Activated CD8-positive, alpha-beta memory T cell treated with anti-CD3 and anti-CD28 coated beads, Interleukin-2, amount 50 U/mL, for 4 hours (primary cell): ENCODE results near the gene PSME3IP1.

Source experiments
- DNase-seq: peaks from one replicate; pipeline ENCODE4 v3.0.0-alpha.2; 2020

The PSME3IP1 gene

DNA sequence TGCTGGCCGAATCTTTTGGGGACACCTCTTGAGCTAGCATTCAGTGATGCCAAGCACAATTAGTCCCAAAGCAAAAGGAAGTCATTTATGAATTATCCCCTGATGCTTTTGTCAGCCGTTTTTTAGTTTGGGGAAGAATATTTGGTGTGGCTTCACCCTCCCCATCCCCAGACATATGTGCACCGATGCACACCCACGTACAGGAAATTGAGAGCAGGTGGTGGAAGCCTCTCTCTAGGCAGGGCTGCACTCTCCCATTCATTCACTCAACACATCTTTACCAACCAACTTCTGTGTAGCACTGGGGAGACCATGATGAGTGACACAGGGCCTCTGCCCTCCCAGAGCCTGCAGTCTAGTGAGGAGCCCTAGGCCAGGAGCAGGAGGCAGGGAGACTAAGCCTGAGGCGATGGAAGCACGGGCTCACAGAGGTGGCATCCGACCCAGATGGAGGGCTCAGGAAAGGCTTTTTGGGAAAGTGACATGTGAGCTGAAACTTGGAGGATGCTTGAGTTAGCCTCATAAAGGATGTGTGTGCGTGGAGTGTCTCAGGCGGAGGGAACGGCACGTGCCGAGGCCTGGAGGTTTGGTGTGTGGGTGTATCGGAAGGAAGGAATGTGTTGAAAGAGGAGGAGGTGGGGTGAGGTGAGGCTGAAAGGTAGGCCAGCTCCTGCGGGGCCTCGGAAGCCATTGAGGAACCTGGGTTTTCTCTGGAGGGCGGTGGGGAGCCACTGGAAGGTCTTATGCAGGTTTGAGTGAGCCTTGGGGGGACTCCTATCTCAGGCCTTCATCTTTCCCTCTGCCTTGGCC lies 43.8 kb downstream of the PSME3IP1 start:
- DNase-seq = no peak

DNA sequence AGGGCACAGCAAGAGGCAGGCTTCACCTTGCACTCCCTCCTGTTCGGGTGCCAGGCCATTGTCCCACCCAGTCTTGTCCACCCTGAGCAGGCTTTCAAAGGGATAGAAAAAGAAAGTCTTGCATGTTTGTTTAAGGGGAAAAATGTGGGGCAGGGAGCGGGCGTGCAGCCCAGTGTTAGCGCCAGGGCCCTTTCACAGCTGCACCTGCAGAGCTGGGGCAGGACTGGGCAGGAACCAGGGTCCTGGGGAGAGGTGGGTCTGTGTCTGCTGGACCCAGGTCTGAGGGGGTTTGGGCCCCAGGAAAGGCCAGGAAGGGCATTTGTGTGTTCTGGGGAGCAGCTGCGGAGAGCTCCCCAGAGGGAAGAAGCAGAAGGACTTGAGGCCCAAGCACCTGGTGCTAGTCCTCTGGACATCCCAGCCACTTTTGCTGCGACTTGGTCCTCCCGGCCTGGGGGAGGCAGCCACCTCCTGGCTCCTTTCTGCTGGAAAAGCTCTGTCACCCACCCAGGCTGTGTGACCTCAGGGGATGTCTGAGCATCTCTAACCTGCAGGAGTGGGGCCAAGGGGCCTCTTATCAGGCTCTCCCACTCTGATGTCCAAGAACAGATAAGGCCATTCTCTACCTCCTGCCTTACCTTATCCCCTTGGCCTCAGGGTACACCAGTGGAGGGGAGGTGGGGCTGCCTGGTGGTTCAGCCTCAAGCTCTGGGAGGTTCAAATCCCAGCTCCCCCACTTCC lies 44.7 kb downstream of the PSME3IP1 start:
- DNase-seq = no peak

DNA sequence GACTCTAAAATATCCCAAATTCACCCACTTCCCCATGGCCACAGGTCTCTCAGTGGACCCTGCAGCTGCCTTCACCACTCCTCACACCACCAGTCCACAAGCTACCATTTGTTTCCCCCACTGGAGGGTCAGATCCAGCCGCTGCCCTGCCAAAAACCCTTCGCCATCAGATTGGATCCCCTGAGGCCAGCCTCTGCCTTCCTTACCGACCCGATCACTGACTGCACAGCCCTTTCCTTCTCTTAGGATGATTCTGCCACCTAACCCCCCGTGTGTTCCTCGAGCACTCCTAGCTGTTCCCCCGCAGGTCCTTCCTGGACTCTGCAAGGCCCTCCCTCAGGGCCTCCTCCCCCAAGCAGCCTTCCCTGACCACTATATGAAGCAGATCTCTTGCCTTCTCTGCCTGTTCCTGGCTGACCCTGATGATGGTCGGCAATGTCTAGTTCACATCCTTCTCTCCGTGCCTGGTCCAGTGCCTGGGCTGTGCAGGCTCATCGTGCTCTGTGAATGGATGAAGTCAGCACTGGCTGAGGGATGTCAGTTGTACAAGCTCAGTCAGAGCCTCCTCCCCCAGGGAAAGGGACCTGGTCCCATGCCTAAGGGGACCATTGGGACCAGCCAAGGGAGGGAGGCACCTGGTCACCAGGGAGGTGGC lies 47.4 kb downstream of the PSME3IP1 start:
- DNase-seq = peak; percentile 5

DNA sequence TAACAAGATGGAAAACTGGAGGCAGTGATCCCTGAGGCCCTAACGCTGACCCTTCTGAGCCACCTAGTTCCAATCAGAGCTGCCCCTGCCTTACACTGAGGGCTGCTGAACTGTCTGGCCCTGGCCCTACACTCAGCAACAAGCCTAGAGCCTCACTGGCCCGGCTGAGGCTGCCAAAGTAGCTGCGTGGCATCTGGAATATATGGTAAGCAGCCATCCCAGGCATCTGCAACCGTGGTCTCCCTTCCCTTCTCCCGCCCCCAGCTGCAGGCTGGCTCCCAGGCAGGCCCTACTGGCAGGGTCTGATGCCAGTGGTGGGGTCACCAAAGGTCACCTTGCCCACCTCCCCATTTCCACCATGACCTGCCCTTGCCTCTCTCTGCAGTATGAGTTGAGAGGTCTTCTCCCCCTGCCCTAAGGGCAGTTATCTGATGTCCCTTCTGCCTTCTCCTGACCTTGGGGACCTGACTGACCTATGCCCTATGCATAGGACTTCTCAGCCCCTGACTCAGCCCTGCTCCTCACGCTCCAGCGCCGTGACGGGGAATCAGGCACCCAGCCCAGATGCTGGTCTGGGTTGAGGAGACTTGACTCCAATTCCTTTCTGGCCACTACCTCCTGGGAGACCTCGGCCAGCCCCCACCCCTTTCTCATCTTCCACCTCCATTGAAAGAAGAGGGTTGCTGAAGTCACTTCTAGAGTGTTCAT lies 48.1 kb downstream of the PSME3IP1 start:
- peak; percentile 1 for DNase-seq

DNA sequence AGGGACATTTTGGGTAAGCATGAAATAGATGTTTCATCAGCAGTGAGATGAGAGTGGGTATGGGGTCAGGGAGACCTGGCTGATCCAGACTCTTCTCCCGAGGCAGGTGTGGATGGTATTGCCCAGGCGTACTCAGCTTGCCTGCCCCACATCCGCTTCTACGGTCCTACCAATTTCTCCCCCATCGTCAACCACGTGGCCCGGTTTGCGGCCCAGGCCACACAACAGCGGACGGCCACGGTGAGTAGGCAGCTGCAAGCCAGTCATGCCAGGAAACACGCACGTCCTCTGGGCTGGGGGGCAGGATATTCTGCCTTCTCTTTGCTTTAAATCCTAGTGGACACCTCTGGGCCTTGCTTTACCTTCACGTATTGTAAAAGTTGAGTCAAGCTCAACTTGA lies 48.8 kb downstream of the PSME3IP1 start:
- no peak for DNase-seq

DNA sequence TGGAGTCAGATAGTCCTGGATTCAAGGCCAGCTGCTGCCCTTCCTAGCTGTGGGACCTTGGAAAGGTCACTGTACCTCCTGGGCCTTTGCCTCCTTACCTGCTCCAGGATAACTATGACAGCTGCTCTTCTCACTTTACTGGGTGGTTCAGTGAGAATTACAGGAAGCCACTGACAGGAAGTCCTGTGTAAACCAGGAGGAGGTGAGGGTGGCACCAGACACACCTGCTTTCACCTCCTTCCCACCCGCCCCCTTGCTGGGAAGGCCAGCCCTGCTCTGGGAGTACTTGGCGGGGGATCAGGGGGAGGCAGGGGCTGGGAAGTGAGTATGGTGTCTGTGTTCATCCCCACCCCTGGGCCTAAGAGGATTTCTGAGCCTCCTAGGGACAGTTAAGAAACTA lies 50.9 kb downstream of the PSME3IP1 start:
- DNase-seq = no peak

DNA sequence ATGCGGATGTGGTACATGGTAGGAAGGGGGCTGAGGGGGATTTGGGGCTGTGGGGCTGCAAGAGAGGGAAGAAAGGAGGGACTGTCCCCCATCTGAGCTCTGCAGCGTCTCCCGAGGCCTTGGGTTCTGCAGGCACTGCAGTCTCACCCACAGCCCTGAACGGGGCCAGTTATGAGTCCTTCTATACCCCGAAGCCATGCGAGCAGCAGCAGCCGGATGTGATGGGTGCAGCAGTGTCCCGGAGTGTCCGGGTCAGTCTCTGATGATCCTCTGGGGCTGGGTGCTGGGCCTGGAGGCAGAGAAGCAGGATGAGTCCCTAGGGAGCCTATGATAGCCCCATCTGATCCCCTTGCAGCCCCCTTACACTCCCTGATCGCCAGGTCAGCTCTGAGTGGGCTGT lies 52.0 kb downstream of the PSME3IP1 start:
- no peak for DNase-seq

DNA sequence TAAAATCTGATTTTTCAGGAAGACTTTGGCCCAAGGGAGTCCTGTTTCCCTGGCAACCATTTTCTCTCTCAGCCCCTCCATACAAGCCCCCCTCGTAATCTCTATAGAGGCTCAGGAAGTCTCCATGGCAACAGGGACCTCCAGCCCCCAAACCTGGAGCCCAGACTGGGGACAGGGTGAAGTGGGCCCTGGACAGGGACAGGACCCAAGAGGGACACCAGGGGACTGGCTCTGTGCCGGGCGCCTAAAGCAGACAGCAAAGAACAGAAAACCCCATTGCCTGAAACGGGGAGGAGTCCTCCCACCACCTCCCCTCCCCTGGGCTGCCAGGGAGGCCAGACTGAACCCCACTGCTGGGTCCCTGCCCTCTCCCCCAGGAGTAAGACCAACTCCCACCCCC lies 52.8 kb downstream of the PSME3IP1 start:
- DNase-seq = no peak

DNA sequence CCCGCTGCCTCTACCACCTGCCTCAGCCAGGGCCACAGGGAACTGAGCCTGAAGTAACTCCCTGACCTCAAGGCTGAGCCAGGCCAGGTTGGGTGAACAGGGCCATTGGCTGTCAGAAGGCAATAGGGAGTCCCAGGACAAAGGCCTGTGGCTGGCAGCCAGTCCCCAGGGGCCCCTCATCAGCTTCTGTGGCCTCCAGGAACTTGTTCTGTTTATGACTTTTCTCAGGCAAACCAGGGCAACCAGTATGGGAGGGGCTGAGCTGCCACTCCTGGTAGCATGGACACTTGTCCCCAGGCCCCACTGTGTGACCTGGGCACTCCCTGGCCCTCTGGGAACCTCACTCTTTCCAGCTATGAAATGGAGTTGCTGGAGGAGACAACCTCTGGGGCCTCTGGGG lies 53.4 kb downstream of the PSME3IP1 start:
- DNase-seq = no peak

DNA sequence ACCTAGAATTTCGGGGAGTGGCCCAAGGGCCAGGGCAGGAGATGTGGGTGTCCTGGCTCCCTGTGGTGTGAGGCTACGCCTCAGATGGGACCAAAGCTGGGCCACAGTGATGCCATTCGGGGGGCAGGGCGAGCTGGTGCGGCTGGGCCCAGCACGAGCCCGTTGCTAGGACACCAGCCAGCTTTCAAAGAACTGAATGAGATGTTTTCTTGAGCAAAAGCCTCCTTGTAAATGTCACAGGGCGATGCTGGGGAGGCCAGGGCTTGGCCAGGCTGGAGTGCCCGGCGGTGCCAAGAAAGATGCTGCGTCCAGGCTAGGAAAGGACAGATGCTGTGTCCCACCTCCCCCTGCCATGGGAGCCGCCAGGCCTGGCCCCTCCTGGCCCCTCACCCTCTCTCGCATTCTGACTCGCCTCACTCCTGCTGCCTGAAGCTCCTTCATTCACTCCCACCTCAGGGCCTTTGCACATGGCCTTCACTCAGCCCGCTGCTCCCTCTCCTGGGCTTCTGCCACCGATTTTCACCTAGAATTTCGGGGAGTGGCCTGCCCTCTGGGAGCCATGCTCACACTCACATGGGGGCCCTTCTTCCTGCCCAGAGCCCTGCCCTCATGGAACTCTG lies 54.4 kb downstream of the PSME3IP1 start:
- DNase-seq = no peak

DNA sequence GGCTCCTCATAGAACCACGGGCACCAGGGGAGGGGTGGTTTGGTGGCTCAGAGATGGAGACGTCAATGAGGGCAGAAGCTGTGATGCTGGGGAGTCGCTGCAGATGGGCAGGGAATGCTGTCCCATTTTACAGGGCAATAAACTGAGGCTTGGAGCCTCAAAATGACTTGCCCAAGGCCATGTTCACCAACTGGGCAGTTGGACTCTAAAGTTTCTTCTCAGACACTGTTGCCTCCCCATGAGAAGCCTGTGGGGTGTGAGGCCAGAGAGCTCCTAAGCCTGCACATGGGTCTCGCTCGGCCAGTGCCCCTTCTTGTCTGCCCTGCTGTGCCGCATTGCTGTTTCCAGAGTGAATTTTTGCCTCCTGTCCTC lies 54.9 kb downstream of the PSME3IP1 start:
- no peak for DNase-seq

DNA sequence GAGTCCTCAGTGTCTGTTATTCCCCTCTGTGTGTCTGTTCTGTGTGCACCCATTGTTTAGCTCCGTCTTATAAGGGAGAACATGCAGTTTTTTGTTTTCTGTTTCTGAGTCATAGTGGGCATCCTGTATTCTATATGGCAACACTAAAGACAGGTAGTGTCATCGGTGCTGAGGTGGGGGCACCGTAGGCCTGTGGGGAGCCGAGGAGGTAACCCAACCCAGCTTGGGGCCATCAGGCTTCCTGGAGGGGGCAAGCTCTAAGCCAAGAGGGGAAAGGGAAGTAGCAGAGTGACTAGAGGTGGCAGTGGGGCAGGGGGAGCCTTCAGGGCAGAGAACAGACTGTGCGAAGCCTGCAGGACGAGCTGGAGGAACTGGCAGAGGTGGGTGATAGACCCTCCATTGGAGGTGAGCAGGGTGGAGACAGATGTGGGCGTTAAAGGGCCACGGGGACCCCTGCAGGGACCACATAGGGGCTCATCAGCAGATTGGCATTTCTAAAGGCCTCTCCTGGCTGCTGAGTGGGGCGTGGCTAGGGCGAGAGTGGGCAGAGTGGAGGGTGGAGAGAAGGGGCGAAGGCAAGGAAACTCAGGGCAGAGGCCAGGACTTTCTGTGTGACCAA lies 57.0 kb downstream of the PSME3IP1 start:
- peak; percentile 61 for DNase-seq

DNA sequence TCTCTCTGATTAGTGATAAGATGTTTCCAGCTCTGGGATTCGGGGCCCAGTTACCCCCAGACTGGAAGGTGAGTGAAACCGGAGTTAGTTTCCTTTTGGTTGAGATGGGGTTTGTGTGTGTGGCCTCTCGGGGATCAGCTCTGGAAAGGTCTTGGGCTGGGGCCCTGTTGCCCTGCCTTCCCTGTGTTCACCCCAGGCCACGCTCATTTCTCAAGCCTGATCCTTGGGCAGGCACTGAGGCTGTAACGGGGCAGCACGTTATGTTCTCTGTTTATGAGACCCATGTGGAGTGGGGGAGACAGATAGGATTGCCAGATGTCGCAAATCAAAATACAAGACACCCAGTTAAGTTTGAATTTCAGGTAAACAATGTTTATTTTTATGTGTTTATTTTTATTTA lies 58.0 kb downstream of the PSME3IP1 start:
- DNase-seq = no peak

DNA sequence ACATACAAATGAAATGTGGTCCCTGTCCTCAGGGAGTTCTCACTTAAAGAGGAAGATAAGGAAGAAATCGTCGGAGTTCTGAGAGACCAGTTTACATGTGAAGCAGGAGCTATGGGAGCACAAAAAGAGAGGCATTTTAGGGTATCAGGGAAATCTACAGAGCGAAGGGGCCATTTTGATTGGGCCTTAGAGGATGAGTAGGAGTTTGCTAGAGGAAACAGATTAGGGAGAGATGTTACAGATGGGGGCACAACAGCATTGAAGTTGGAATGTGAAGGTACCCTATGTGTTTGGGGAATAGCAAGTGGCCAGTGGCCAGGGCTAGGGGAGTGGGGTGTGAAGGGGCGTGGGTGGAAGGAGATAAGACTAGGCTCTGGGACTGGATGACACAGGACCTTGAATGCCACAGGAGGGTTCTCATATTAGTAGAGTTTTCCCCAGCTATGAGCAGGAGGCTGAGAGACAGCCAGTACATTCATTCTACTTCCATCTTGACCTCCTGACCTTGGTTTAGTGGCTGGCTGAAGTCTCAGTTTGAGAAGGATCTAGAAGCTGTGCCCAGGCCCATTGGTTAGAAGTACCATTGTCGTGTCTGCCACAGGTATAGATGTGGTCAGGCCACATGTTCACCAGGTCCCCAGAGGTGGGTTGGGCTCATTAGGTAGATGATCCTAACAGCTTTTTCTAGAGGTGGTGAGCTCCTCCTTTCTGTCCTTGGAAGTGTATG lies 58.6 kb downstream of the PSME3IP1 start:
- DNase-seq = no peak

DNA sequence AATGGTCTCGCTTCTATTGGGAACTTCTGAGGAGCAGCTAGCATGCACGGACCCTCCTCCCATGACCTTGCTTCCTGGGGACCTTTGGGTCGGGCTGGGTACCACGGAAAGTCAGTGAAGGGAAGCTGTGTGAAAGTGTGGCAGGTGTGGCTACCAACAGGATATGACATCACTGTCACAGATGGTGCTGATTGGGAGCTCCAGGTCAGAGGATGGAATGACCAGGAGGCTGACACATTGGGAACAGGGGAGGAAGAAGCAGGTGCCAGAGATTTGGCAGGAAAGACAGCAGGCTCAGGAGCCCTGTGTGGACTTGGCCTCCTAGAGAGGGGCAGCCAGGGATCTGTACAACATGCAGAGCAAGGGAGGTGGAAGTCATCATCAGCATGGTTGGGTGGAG lies 59.4 kb downstream of the PSME3IP1 start:
- DNase-seq = no peak

DNA sequence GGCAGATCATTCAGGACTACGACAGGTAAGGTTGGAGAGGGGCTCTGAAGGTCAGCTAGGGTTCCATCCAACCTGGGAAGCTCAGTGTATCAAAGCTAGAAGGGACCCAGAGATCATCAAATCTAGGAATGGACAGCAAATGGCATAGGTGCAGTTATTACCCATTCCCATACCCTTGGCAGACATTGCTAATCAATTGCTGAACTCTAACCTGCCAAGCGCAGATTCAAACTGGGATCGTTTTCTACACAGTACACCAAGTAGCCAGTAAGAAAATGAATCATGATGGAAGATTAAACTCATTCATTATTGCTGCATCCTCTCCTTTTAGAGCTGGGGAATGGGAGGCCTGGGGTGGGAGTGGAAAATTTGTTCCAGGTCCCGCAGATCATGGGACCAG lies 59.9 kb downstream of the PSME3IP1 start:
- no peak for DNase-seq

DNA sequence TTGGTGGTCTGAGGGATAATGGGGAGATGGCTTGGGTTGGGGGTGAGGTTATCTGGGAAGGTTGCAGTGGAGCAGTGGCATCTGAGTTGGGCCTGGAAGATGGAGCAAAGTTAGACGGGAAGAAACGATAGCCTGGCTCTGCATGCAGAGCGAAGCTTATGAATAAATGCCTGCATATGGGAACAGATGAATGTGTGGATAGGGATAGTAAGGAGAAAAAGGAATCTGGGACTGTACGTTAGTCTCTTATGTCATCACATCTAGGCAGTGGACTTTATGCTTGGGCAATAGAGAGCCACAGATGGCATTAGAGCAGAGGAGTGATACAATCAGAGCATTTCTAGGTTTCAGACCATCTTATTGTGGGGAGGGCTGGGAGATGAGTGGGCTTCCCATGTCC lies 60.5 kb downstream of the PSME3IP1 start:
- DNase-seq = no peak

DNA sequence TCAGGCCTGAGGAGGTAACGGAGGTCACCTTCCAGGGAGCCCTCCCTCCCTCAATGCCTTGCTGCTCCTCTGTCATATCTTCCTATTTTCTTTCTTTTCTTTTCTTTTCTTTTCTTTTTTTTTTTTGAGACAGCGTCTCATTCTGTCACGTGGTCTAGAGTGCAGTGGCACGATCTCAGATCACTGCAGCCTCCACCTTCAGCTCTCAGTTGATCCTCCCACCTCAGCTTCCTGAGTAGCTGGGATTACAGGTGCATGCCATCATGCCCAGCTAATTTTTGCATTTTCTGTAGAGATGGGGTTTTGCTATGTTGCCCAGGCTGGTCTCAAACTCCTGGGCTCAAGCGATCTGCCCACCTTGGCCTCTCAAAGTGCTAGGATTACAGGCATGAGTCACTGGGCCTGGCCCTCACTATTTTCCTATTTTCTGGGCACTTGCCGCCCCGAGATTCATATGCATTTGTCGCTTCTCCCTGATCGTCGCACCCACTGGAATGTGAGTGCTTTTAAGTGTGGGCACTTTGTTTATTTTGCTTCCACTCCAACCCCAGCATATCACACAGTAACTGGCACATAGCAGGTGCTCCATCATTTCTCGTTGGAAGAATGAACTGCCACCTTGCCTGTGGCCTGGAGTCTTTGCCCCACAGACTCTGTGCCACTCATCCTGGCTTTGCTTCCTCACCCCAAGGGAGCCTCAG lies 61.7 kb downstream of the PSME3IP1 start:
- no peak for DNase-seq

DNA sequence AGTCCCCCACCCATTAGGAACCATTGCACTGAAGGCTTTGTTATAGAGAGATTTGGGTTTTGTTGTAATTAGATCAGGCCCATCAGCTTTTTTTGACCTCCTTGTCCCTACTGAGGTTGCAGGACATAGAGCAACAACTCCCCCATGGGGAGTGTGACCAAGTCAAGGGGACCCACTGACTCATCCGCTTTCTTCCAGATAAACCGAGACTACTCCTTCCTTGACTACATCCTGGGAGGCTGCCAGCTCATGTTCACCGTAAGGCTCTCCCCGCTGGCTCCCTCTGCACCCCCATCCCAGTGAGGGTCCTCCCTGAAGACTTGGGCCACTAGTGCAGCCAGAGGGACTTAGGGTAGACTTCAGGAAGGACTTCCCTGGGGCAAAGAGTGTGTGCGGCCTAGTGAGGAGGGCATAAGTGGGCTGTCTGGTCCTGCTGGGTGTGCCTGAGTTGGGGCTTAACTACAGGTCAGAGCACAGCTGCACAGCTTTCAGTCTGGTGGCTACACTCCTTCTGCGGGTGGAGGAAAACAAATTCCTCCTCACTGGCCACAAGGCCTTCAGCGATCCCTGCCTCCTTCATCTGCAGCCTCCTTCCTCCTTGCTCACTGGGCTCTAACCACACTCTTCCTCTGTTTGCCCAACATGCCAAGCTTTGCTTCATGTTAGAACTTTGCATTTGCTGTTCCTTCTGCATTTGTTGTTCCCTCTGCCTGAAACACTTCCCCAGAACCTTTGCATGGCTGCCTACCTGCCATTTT lies 62.4 kb downstream of the PSME3IP1 start:
- DNase-seq = no peak

DNA sequence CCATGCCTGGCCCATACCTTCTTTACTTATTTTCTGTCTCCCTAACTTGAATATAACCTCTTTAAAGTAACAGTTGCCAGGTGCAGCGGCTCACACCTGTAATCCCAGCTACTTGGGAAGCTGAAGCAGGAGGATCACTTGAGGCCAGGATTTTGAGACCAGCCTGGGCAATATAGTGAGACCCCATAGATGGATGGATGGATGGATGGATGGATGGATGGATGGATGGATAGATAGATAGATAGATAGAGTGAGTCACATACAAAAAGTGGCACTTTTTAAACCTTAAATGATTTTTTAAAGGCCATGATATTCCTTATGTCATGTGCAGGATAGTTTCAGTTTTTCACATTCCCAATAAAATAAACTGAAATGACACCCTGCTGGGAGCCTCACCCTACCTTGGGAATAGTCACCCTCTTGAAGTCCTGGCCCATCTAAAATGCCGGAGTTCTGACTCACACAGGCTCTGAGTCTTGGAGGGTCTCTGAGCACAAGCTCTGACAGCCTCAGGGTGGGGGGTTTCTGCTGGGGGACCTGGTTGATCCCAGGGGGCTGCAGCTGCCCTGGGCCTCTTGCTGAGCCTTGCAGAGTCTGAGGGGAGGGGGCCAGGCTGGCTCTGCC lies 67.3 kb downstream of the PSME3IP1 start:
- DNase-seq = no peak
